OCI-LY1 (cell line): Measurements from ENCODE around the gene ODAPH.

Experiments used
- H2AFZ ChIP-seq: fragments of 200-600 bp; sonication (generic), shearing (Covaris generic); 2 replicates; pipeline ENCODE4 v1.6.0; 2014; ENCODE audit warnings: antibody characterized with exemption, mild to moderate bottlenecking, low read length
- H3F3A ChIP-seq: fragments of 200-600 bp; sonication (generic), shearing (Covaris generic); 2 replicates; pipeline ENCODE4 v1.6.0; 2014; ENCODE audit warnings: mild to moderate bottlenecking, antibody characterized with exemption, low read length, moderate library complexity; ENCODE audit not compliant: insufficient read depth
- H3K27ac ChIP-seq: fragments of 200-600 bp; sonication (generic); 2 replicates; pipeline ENCODE4 v1.5.1; 2014; ENCODE audit warnings: low read length, mixed run types, mild to moderate bottlenecking, low read depth; ENCODE audit not compliant: poor library complexity, severe bottlenecking
- H3K27me3 ChIP-seq: fragments of 200-600 bp; sonication (generic); 2 replicates; pipeline ENCODE4 v1.6.0; 2014; ENCODE audit warnings: antibody characterized with exemption, mild to moderate bottlenecking, low read length, moderate library complexity; ENCODE audit not compliant: insufficient read depth
- H3K36me3 ChIP-seq: fragments of 200-600 bp; sonication (generic); 2 replicates; pipeline ENCODE4 v1.6.1; 2014; ENCODE audit warnings: mild to moderate bottlenecking, antibody characterized with exemption, low read length, moderate library complexity, mixed read lengths; ENCODE audit not compliant: insufficient read depth
- H3K4me1 ChIP-seq: fragments of 200-600 bp; sonication (generic); 2 replicates; pipeline ENCODE4 v1.5.1; 2014; ENCODE audit warnings: mild to moderate bottlenecking, low read length, moderate library complexity; ENCODE audit not compliant: insufficient read depth, severe bottlenecking
- H3K4me2 ChIP-seq: fragments of 200-600 bp; sonication (generic), shearing (Covaris generic); 2 replicates; pipeline ENCODE4 v1.6.1; 2014; ENCODE audit warnings: low read length
- H3K4me3 ChIP-seq: fragments of 200-600 bp; sonication (generic); 2 replicates; pipeline ENCODE4 v1.5.1; 2014; ENCODE audit warnings: low read length, low read depth, mild to moderate bottlenecking, mixed read lengths; ENCODE audit not compliant: poor library complexity, severe bottlenecking
- H3K79me2 ChIP-seq: fragments of 200-600 bp; shearing (Covaris generic); 2 replicates; pipeline ENCODE4 v1.6.1; 2016; ENCODE audit warnings: mixed run types, low read length, mixed read lengths; ENCODE audit not compliant: insufficient read depth
- H3K9ac ChIP-seq: fragments of 200-600 bp; sonication (generic), shearing (Covaris generic); 2 replicates; pipeline ENCODE4 v1.6.1; 2014; ENCODE audit warnings: mild to moderate bottlenecking, low read length, mixed read lengths
- H3K9me2 ChIP-seq: fragments of 200-600 bp; sonication (generic), shearing (Covaris generic); 2 replicates; pipeline ENCODE4 v1.6.1; 2014; ENCODE audit warnings: low read depth, mild to moderate bottlenecking, low read length, mixed read lengths
- H3K9me3 ChIP-seq: fragments of 200-600 bp; shearing (Covaris generic); 2 replicates; pipeline ENCODE4 v1.6.1; 2014; ENCODE audit warnings: low read length, mixed read lengths
- H4K20me1 ChIP-seq: fragments of 200-600 bp; sonication (generic), shearing (Covaris generic); 2 replicates; pipeline ENCODE4 v1.6.0; 2016; ENCODE audit warnings: mild to moderate bottlenecking, low read length; ENCODE audit not compliant: insufficient read depth
- CTCF ChIP-seq: fragments of 200-600 bp; sonication (generic), shearing (Covaris generic); IDR thresholded peaks from 2 replicates; pipeline ENCODE4 v1.5.1; 2017; ENCODE audit warnings: mild to moderate bottlenecking, antibody characterized with exemption, low read length, moderate library complexity, mixed read lengths
- EZH2 ChIP-seq: fragments of 200-600 bp; sonication (generic), shearing (Covaris generic); IDR thresholded peaks from 2 replicates; pipeline ENCODE4 v1.8.0; 2017; ENCODE audit warnings: borderline replicate concordance, mixed run types, mild to moderate bottlenecking, antibody characterized with exemption, low read length, moderate library complexity, mixed read lengths

The ODAPH gene

DNA sequence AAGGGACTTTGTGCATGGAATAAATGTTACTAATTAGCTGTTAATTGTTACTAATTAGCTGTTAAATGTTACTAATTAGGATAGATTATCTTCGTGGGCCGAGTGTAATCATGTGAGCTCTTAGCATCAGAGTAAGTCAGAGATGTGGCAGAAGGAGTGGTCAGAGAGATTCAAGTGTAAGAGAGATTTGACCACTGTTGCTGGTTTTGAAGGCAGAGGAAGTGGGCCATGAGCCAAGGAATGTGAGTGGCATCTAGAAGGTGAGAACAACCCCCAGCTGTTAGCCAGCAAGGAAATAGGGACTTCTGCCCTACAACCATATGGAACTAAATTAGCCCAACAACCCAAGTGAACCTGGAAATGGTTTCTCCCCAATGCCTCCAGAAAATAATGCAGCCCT, 28.2 kb downstream of the ODAPH start:
- no peak overlapping the region for H3K9ac ChIP-seq
- no peak overlapping the region for H3K4me3 ChIP-seq
- no peak for TF ChIP-seq CTCF
- TF ChIP-seq EZH2: no peak
- H4K20me1 ChIP-seq: no peaks in the 10 kb centered on the region
- H3K27me3 ChIP-seq: no peaks in the 10 kb centered on the region; the same call in 1 of the 2 replicates
- H3K9me3 ChIP-seq: no peaks in the 10 kb centered on the region
- no peaks in the 10 kb centered on the region for H3F3A ChIP-seq
- no peak overlapping the region for H3K27ac ChIP-seq
- H3K4me2 ChIP-seq: no peak overlapping the region
- H3K79me2 ChIP-seq: no peaks in the 10 kb centered on the region
- H3K4me1 ChIP-seq: no peaks in the 10 kb centered on the region
- H3K9me2 ChIP-seq: no peaks in the 10 kb centered on the region
- no peaks in the 10 kb centered on the region for H3K36me3 ChIP-seq
- no peak overlapping the region for H2AFZ ChIP-seq

DNA sequence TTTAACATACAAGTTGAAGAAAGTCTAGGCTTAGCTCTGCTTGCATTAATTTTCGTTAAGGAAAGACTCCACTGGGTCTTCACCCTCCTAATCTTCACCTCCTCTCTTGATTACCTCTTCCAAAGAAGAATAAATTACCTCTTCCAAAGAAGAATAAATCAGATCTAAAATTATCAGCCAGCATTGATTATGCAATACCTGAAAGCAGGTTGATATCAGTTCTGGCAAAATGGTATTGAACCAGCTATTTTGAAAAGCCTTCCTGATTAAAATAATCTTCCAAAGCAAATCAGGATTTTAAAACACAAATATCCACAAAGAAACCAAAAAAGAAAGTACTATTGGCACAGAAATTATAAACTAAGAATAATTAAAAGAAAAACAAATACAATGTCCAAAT, 37.5 kb downstream of the ODAPH start:
- Histone ChIP-seq H3K27me3 (no peaks in the 10 kb centered on the region), H3K9me3 (no peaks in the 10 kb centered on the region), H3K4me2 (no peak overlapping the region), H3K4me3 (no peak overlapping the region), H3K9me2 (no peaks in the 10 kb centered on the region), H3K27ac (no peak overlapping the region), H3K9ac (no peak overlapping the region), H3F3A (no peaks in the 10 kb centered on the region), H3K36me3 (no peaks in the 10 kb centered on the region), H3K79me2 (no peaks in the 10 kb centered on the region), H4K20me1 (no peaks in the 10 kb centered on the region), H2AFZ (no peak overlapping the region), H3K4me1 (no peaks in the 10 kb centered on the region)
- TF ChIP-seq EZH2 (no peak), CTCF (no peak)

DNA sequence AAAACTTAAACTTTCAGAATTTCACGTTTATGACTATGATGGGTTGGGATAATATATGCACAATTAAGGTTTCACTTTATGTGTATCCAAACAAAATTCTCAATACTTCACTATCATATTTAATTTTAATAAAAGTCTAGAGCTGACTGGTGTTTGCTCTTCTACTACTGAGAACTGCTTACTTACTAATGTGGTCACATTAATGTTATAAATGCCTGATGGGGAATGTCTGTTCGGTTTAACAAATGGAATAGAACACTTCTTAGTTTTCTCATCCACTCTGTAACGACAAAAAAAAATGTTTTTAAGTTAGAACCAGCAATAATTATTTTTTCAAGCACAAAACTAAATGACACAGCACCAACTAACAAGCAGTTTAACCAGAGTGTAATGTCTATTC, 40.2 kb downstream of the ODAPH start:
- no peak overlapping the region for H3K4me2 ChIP-seq
- no peaks in the 10 kb centered on the region for H3K9me3 ChIP-seq
- H3K4me3 ChIP-seq: no peak overlapping the region
- no peak overlapping the region for H3K9ac ChIP-seq
- no peaks in the 10 kb centered on the region for H3K4me1 ChIP-seq
- no peak overlapping the region for H2AFZ ChIP-seq
- no peak overlapping the region for H3K27ac ChIP-seq
- H3K36me3 ChIP-seq: no peaks in the 10 kb centered on the region
- no peaks in the 10 kb centered on the region for H3K27me3 ChIP-seq
- H3K9me2 ChIP-seq: no peaks in the 10 kb centered on the region
- no peaks in the 10 kb centered on the region for H3F3A ChIP-seq
- TF ChIP-seq CTCF: no peak
- TF ChIP-seq EZH2: no peak
- no peaks in the 10 kb centered on the region for H3K79me2 ChIP-seq
- H4K20me1 ChIP-seq: no peaks in the 10 kb centered on the region
